Right lobe of liver (tissue), 4 donors: ENCODE data around the gene CECR2.

Experiments
- POLR2A ChIP-seq: fragments of 450-650 bp; IDR thresholded peaks from one replicate; pipeline ENCODE4 v1.6.1; 2017; ENCODE audit warnings: antibody characterized with exemption, mild to moderate bottlenecking
- TF ChIP-seq, protein P1 (sequence below), 4 donors: fragments of 200-600 bp in 3 of 4; fragments of 450-650 bp in 1 of 4; IDR thresholded peaks; one replicate each; pipeline versions ENCODE4 v1.5.1 to v1.8.0; 2016 to 2022; ENCODE audit warnings: antibody characterized with exemption in 4 of 4, mild to moderate bottlenecking in 2 of 4
- donor health status: DM: no; HTN: no; CAD: no.
- donor health status: DM: no; HTN: no; CAD: no.
- donor health status: DM: no; HTN: yes; CAD: no.

DNA sequence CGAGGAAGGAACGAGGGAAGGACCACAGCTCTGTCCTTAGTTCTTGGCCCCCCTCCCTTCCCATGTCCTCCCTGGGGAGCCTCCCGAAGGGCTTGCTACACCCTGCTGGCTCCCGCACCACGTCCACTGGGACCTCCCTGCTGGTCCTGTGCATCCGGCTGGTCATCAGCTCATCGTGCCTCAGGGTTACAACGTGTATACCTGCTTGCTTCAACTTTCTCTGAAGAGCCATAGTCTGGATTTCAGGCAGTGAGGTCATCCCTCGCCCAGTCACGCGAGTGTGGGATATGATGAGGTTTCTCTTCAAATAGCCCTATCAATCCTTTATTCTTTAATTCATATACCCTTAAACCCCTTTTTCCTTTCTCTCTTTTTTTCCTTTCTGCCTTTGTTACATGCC, 21.5 kb upstream of the CECR2 start:
- TF ChIP-seq, protein P1, sequence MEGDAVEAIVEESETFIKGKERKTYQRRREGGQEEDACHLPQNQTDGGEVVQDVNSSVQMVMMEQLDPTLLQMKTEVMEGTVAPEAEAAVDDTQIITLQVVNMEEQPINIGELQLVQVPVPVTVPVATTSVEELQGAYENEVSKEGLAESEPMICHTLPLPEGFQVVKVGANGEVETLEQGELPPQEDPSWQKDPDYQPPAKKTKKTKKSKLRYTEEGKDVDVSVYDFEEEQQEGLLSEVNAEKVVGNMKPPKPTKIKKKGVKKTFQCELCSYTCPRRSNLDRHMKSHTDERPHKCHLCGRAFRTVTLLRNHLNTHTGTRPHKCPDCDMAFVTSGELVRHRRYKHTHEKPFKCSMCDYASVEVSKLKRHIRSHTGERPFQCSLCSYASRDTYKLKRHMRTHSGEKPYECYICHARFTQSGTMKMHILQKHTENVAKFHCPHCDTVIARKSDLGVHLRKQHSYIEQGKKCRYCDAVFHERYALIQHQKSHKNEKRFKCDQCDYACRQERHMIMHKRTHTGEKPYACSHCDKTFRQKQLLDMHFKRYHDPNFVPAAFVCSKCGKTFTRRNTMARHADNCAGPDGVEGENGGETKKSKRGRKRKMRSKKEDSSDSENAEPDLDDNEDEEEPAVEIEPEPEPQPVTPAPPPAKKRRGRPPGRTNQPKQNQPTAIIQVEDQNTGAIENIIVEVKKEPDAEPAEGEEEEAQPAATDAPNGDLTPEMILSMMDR (IDR thresholded peaks at IDR 0.05), result no peak
- no peak for TF ChIP-seq POLR2A
